GM12801 (cell line): ENCODE measurements around the gene GLOD5.

Experiments used
- CTCF ChIP-seq: IDR thresholded peaks from one replicate; pipeline ENCODE4 v1.5.1; 2011; ENCODE audit warnings: control low read depth; ENCODE audit not compliant: insufficient read length; ENCODE audit errors: extremely low read depth

Gene GLOD5

GRCh38 chrX:48761674-48762471, at the start of gene GLOD5:
Gene GLOD5 (plus strand): TSS chrX:48761747. CDS start chrX:48761791, 44 bp downstream.
- TF ChIP-seq CTCF, result no peak

- TF ChIP-seq CTCF, result no peak
These were observed 49.5 kb upstream of the GLOD5 start for GRCh38 chrX:48711929-48712505.

GRCh38 chrX:48713847-48714246, 47.7 kb upstream of the GLOD5 start:
- no peak for TF ChIP-seq CTCF

DNA sequence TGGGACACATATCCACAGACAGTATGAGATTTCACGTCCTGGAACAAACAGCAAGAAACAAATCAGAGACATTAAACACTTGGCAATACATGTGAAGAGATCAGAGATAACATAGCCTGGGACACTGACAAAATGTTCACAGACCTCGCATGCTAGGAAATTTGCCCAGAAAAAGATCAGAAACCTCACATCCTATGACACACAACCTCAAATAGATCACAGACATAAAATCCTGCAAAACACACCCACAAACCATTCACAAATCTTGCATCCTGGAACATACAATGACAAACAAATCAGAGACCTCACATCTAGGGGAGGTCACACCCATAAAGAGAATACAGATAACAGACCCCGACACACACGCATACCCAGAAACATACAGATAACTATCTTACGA, 47.0 kb upstream of the GLOD5 start:
- TF ChIP-seq CTCF, result no peak

- no peak for TF ChIP-seq CTCF
These were observed 46.5 kb upstream of the GLOD5 start for GRCh38 chrX:48715072-48715471.

DNA sequence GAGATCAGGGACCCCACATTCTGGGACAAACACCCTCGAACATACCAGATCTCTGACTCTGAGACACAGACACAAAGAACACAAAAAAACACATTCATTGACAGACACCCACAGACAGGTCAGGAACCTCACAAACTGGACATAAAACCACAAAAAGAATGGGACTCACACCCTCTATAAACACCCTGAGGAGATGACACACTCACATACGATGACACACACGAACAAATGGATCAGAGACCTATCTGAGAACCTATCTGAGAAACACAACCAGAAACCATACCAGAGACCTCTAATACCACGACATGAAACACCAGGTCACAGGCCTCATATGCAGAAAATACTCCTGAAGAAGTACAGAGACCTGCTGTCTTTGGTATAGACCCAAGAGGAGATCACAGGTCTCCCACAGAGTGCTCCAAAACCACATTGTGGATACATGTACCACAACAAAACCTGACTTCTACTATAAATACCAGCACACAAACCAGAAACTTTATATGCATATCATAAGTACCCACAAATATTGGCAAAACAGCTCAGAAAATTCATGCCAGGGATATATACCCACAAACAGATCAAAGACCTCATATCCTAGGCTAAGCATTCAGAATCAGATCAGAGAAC, 45.6 kb upstream of the GLOD5 start:
- TF ChIP-seq CTCF, result no peak

- no peak for TF ChIP-seq CTCF
These were observed 41.6 kb upstream of the GLOD5 start for GRCh38 chrX:48719958-48720357.
